Caki2 (cell line): ENCODE data around the gene IL1RL2. TPM values are rescaled to one million over a fixed set of nuclear protein-coding genes. Genes with fewer than 3 reads are reported as not detected.

Experiments used
- DNase-seq: peaks from one replicate; pipeline ENCODE4 v3.0.0-alpha.2; 2015; ENCODE audit warnings: low read depth
- in situ Hi-C: cut with HindIII; loops from 2 replicates; pipeline ENCODE4 v1.10.0; 2016; ENCODE audit warnings: low sequenced_read_pairs, low pct_unique_long_range_greater_than_20kb, mixed read lengths
- total RNA-seq: library from RNA; depleted of rRNA; stranded (reverse); fragments of >200 nt; shearing (Covaris generic); gene quantifications from 2 replicates; pipeline ENCODE4 v1.2.3, GENCODE V29; 2014; ENCODE audit warnings: low replicate concordance; rRNA removed

IL1RL2 gene
- total RNA-seq, result not detected in 2 replicates

- in situ Hi-C loops, result no loop called here
- DNase-seq, result no peak
Measured at GRCh38 chr2:102186791-102187495, at the start of gene IL1RL2. Gene IL1RL2, plus strand, starts transcription at chr2:102187023. Its CDS starts 845 bp downstream, at chr2:102187868.

- in situ Hi-C loops, result no loop called here
- DNase-seq, result no peak
Measured at GRCh38 chr2:102137138-102137537, 49.7 kb upstream of the IL1RL2 start.

GRCh38 chr2:102138331-102138730, 48.5 kb upstream of the IL1RL2 start:
- in situ Hi-C loops, result no loop called here

GRCh38 chr2:102139851-102140250, 47.0 kb upstream of the IL1RL2 start:
- in situ Hi-C loops, result no loop called here
- DNase-seq, result no peak

More at GRCh38 chr2:102138331-102138730, 48.5 kb upstream of the IL1RL2 start:
- DNase-seq, result no peak

- in situ Hi-C loops, result no loop called here
- DNase-seq, result no peak
Measured at GRCh38 chr2:102140377-102140776, 46.4 kb upstream of the IL1RL2 start.

- in situ Hi-C loops, result no loop called here
- no peak for DNase-seq
Measured at GRCh38 chr2:102141011-102141943, 45.5 kb upstream of the IL1RL2 start.

- peak; percentile 57 for DNase-seq
- in situ Hi-C loops, result no loop called here
Measured at GRCh38 chr2:102141970-102142828, 44.6 kb upstream of the IL1RL2 start, which contains the start of gene IL1R1. Gene IL1R1, plus strand, starts transcription at chr2:102142746. Its CDS starts 14,979 bp downstream, at chr2:102157725.

- DNase-seq, result peak; percentile 15
- in situ Hi-C loops, result no loop called here
Measured at GRCh38 chr2:102142829-102143449, 43.9 kb upstream of the IL1RL2 start.

- in situ Hi-C loops, result no loop called here
- DNase-seq, result no peak
Measured at GRCh38 chr2:102143450-102143985, 43.3 kb upstream of the IL1RL2 start.

- in situ Hi-C loops, result no loop called here
- no peak for DNase-seq
Measured at GRCh38 chr2:102144128-102144527, 42.7 kb upstream of the IL1RL2 start.

GRCh38 chr2:102145107-102145506, 41.7 kb upstream of the IL1RL2 start:
- no peak for DNase-seq
- in situ Hi-C loops, result no loop called here

GRCh38 chr2:102145934-102146333, 40.9 kb upstream of the IL1RL2 start:
- no peak for DNase-seq
- in situ Hi-C loops, result no loop called here

- in situ Hi-C loops, result no loop called here
- DNase-seq, result no peak
Measured at GRCh38 chr2:102147935-102148334, 38.9 kb upstream of the IL1RL2 start.

- in situ Hi-C loops, result no loop called here
- DNase-seq, result no peak
Measured at GRCh38 chr2:102149243-102149642, 37.6 kb upstream of the IL1RL2 start.

GRCh38 chr2:102149644-102150455, 37.0 kb upstream of the IL1RL2 start:
- in situ Hi-C loops, result no loop called here

GRCh38 chr2:102154364-102154763, 32.5 kb upstream of the IL1RL2 start:
- DNase-seq, result no peak
- in situ Hi-C loops, result no loop called here

More at GRCh38 chr2:102149644-102150455, 37.0 kb upstream of the IL1RL2 start:
- no peak for DNase-seq
